ENCODE data around the gene ATG14. TPM values are rescaled to one million over a fixed set of nuclear protein-coding genes. Genes with fewer than 3 reads are reported as not detected.

Gene ATG14
- total RNA-seq, 2 donors from 2014 or later, result 10.6 to 10.9 TPM

DNA sequence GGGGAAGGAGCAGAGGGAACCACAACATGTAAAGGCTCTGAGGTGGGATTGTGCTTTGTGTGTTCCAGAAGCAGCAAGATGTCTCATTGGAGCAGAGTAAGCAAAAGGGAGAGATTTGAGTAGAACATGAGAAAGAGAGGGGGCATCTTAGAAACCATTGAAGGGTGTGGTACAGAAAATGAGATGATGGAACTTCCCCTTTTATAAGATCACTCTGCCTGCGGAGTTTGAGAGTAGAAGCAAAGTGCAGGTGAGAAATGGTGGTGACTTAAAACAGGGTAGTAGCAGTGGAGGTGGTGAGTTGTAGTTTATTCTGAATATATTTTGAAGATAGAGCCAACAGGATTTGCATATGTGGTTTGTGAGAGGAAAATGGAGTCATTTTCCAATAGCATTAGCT lies 84.5 kb downstream of the ATG14 start:
- ATAC-seq (no peak), DNase-seq (no peak)
- Histone ChIP-seq H3K9me3 (no peaks in the 10 kb centered on the region), H3K4me3 (no peak overlapping the region), H3K27ac (no peak overlapping the region), H3K36me3 (replicated peaks in 1 of 2; ENCODE audit: insufficient read depth in 1 of 2, low read depth in 2 of 2) (no peaks in the 10 kb centered on the region), H3K27me3 (no peaks in the 10 kb centered on the region), H3K4me1 (peaks cover 11% of the 10 kb centered on the region)
- TF ChIP-seq, protein P1, sequence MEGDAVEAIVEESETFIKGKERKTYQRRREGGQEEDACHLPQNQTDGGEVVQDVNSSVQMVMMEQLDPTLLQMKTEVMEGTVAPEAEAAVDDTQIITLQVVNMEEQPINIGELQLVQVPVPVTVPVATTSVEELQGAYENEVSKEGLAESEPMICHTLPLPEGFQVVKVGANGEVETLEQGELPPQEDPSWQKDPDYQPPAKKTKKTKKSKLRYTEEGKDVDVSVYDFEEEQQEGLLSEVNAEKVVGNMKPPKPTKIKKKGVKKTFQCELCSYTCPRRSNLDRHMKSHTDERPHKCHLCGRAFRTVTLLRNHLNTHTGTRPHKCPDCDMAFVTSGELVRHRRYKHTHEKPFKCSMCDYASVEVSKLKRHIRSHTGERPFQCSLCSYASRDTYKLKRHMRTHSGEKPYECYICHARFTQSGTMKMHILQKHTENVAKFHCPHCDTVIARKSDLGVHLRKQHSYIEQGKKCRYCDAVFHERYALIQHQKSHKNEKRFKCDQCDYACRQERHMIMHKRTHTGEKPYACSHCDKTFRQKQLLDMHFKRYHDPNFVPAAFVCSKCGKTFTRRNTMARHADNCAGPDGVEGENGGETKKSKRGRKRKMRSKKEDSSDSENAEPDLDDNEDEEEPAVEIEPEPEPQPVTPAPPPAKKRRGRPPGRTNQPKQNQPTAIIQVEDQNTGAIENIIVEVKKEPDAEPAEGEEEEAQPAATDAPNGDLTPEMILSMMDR (IDR thresholded peaks at IDR 0.05), result no peak
- no peak for TF ChIP-seq POLR2A (IDR thresholded peaks at IDR 0.05)
- intact Hi-C loops (cut with DNase I), result no loop called here
- WGBS, 2 donors, result 66 to 85% methylated on average over 1 of the region's 1 CpG

DNA sequence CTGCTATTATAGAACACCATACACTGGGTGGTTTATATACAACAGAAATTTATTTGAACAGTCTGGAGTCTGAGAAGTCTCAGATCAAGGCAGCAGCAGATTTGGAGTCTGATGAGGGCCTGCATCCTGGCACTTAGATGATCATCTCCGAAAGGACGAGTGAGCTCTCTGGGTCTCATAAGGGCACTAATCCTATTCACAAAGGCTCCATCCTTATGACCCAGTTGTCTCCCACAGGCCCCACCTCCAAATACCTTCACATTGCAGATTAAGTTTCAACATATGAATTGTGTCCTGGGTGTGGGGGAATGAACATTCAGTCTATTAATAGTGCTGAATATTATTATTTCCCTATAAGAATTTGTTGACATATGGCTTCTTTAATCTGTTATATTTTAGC lies 86.8 kb downstream of the ATG14 start:
- DNase-seq, result no peak
- 94% methylated on average over 2 of the region's 2 CpGs for WGBS, 2 donors
- Histone ChIP-seq H3K27me3 (no peaks in the 10 kb centered on the region), H3K27ac (no peak overlapping the region), H3K9me3 (no peaks in the 10 kb centered on the region), H3K4me1 (peaks cover 9% of the 10 kb centered on the region), H3K36me3 (replicated peaks in 1 of 2; ENCODE audit: insufficient read depth in 1 of 2, low read depth in 2 of 2) (no peaks in the 10 kb centered on the region), H3K4me3 (no peak overlapping the region)
- ATAC-seq, result no peak
- intact Hi-C loops (cut with DNase I), result no loop called here
- TF ChIP-seq, protein P1 (IDR thresholded peaks at IDR 0.05), result no peak
- no peak for TF ChIP-seq POLR2A (IDR thresholded peaks at IDR 0.05)

DNA sequence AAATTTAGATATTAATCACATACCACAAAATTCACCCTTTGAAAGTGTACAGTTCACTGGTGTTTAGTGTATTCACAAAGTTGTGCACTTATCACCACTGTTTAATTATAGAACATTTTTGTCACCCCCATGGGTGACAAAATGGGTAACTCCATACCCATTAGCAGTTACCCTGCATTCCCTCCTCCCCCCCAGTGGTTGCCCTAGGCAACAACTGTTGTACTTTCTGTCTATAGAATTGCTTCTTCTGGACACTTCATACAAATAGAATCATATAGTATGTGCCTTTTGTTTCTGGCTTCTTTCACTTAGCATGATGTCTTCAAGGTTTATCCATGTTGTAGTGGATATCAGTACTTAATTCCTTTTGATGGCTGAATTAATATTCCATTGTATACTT lies 87.7 kb downstream of the ATG14 start:
- Histone ChIP-seq H3K27me3 (no peaks in the 10 kb centered on the region), H3K4me1 (peaks cover 9% of the 10 kb centered on the region), H3K4me3 (no peak overlapping the region), H3K9me3 (no peaks in the 10 kb centered on the region), H3K36me3 (replicated peaks in 1 of 2; ENCODE audit: insufficient read depth in 1 of 2, low read depth in 2 of 2) (no peaks in the 10 kb centered on the region), H3K27ac (no peak overlapping the region)
- TF ChIP-seq, protein P1 (IDR thresholded peaks at IDR 0.05), result no peak
- TF ChIP-seq POLR2A (IDR thresholded peaks at IDR 0.05), result no peak
- no peak for ATAC-seq
- intact Hi-C loops (cut with DNase I), result no loop called here
- no peak for DNase-seq

DNA sequence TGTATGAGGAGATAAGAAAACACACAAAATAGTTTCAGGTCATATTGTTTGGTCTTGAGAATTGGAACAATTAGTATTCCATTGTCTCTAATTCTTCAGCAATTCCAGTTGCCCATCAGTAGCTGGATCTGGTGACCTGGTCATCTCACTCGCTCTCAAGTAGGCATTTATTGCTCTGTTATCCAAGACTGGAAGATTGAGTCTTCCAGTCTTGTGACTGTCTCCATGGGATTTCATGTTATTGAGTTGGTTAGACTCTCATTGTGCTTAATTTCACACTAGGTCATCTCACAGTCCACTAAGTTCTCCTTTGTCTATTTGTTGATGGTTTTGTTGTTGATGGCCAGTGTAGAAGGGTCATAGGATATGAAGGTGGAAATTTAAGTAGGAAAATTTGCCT lies 92.9 kb downstream of the ATG14 start:
- peaks cover 8% of the 10 kb centered on the region for H3K4me1 ChIP-seq
- intact Hi-C loops (cut with DNase I), result no loop called here
- WGBS, 2 donors, result 89 to 96% methylated on average over 1 of the region's 1 CpG

More for the DNA sequence above, 92.9 kb downstream of the ATG14 start:
- TF ChIP-seq POLR2A (IDR thresholded peaks at IDR 0.05), result no peak
- TF ChIP-seq, protein P1 (IDR thresholded peaks at IDR 0.05), result no peak
- Histone ChIP-seq H3K4me3 (no peak overlapping the region), H3K27me3 (no peaks in the 10 kb centered on the region), H3K36me3 (replicated peaks in 1 of 2; ENCODE audit: insufficient read depth in 1 of 2, low read depth in 2 of 2) (no peaks in the 10 kb centered on the region), H3K27ac (no peak overlapping the region), H3K9me3 (no peaks in the 10 kb centered on the region)
- ATAC-seq, result no peak
- DNase-seq, result no peak
